Stimulated activated CD4-positive, alpha-beta T cell treated with anti-CD3 and anti-CD28 coated beads, Interleukin-15, amount 100 ng/mL, for 1 hour (primary cell): ENCODE data around the gene CTNNA1.

Source experiments
- DNase-seq, 2 donors: peaks; one replicate each; pipeline ENCODE4 v3.0.0-alpha.2; 2020; ENCODE audit warnings: low read depth in 1 of 2, low spot score in 1 of 2

Gene CTNNA1

DNA sequence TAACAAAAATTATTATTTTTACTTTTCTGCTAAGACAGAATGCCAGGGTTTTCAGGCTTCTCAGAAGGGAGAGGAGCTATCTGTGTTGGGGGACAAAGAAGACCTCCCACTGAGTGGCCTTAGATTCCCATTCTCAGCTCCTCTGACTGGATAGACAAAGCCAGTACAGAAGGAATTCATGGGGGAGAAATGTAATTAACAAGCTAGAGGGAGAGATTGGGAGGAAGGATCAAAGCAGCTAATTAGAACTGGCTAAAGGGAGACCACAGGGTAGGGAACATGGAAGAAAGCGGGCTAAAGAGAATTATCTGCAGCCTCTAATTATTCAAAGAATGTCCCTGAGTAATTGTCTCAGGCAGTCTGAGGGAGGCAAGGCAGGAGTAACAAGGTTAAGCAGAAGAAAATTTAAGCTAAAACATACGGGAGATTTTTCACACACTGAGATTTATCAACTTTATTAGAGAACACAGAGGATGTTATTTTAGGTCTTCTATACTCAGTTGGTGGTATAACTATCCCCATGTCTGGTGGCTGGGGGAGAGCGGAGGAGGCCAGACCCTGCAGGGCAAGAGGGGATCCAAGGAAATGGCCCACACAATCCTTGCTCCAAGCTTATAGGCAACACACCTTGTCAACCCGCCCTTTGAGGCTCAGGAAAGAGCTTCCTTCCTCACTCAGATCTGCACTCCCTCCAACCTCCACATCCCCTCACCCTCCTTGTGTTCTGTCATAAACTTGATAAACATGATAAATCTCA is 209.6 kb downstream of the CTNNA1 start:
- no peak for DNase-seq

DNA sequence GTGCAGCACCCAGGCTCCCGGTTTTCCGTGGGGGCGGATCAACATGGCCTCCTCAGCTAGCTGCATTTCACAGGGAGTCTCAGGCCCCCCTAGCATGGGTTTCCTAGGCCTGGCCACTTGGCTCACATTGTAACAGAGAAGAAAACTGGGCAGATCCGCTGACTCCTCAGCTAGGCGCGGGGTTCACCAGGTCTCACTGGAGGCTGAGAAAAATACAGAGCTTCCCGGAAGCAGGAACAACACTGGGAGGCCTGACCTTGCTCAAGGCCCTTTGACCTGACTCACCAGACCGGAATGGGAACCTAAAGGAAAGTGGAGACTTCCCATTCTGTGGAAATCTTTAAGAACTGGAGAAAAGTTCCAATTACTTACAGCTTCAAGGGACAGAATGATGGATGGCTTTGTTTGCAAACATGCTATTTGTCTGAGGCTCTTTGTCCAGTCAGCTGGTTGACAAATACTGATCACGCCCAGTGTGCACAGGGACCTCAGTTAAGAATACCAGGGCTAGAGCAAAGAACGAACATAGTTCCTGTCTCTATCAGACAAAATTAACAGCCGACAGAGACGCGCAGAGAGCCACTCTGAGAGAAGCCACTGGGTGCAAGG is 210.6 kb downstream of the CTNNA1 start:
- DNase-seq: no peak

DNA sequence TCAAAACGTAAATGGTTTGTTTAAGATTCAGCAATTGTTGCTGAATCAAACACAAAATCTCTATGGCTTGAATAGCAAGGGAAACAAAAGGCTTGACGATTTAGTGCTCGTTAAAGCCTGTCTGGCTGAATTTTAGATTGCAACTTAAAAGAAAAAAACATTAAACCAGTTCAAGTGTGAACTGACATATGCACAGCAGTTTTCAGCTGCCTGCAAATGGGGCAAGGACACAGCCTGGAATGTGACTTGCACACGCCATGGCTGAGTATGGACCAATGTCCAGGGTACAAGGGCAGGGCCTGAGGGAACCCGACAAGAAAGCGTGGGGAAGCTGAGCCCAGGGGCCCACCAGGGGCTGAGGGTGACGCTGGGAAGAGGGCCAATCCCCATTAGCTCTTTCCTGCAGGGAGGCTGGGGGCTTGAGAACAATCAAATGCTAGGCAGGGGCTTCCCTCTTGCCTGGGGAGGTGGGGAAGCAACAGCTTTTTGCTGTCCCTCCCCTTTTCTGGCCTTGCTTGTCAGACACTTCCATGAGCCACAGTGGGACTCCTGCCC is 211.5 kb downstream of the CTNNA1 start:
- DNase-seq: no peak

DNA sequence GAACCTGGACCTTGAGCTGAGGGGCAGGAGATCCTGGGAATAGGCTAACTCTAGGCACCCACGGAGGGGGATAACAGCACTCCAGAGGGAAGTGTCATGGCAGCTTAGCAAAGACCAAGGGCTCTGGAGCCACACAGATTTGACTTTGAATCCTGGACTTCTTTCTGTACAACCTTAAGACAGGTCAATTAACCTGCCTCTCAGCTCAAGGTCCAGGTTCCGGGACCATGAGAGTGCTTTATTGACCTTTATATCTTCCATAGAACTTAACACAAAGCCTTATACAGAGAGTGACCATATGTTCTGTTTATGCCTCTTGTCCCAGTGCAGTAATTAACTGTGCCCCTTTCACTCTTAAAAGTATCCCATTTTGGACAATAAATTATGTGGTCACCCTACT is 212.4 kb downstream of the CTNNA1 start:
- no peak for DNase-seq

DNA sequence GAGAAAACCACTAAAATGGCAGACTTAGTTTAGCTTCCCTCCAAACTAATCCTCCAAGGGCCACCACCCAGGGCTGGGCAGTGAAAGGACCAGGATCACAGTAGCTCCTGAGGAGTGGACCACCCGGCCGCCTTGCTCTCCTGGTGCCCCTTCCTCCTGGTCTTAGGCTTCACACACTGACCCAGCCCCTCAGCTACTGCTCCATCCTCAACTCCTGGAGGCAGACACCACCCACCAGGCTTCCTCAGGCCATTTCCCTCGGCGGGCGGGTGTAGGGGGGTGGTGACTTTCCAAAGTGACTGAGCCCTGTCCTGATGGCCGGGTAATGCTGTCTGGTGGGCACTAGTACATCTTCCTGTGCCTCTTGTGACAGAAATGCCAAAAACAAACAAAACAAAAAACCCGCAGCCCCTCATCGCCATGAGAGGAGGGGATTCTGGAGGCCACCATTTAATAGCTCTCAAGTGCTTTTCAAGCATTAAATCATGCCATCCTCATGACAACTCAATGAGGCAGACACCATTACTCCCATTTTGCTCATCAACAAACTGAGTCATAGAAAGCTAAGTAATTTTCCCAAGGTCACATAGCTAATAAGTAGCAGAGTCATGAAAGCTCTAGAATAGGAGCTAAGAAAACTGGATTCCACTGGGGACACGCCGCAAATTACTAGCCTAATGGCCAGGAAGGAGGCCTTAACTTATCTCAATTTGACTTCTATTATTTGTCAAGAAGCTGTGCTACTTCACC is 213.2 kb downstream of the CTNNA1 start:
- no peak for DNase-seq

DNA sequence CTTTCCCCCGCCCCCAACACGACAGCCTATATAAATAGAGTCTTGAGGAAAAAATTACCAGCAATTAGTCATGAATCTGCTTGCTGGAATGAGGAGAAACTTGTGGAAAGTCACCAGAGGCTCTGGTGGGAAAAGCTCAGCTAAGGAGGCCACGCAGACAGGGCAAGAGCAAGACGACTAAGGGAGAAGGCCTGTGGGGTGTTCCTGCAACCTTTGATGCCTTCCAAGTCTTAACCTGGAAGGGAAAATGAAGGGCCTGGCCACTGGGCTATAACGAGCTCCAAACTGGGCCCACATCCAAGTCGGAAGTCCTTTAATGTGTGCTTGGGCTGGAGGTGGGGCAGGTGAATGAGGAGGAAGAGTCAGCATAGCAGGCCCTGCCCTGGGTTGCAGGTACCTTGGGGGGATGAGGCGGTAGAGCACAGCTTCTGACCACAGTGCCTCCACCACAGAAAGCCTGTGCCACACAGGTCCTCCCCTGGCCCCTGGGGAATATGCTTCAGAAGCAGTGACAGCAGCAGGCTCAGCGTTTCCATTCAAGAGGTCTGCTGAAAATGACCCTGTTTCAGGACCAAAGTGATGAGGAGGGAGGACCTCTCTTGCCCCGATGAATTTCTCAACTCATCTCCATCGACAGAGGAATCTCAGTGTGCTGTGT is 214.7 kb downstream of the CTNNA1 start:
- no peak for DNase-seq

DNA sequence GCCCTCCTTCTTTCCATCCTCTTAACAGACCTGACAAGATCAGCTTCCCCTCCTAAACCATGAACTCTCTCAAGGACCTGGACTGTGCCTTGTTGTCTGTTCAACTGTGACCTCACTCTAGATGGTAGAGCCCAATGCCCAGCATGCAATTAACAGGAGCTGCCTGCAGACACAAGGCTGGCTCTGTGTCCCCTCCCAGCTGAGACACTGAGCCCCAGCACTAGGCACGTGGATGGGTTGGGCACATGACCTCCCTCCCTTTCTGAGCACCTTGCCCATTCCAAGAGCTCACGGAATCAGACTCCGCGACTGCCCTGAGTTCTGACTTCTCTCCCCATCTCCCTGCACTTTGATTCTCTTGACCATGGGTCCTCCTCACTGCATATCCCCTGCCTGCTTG is 215.4 kb downstream of the CTNNA1 start:
- no peak for DNase-seq

DNA sequence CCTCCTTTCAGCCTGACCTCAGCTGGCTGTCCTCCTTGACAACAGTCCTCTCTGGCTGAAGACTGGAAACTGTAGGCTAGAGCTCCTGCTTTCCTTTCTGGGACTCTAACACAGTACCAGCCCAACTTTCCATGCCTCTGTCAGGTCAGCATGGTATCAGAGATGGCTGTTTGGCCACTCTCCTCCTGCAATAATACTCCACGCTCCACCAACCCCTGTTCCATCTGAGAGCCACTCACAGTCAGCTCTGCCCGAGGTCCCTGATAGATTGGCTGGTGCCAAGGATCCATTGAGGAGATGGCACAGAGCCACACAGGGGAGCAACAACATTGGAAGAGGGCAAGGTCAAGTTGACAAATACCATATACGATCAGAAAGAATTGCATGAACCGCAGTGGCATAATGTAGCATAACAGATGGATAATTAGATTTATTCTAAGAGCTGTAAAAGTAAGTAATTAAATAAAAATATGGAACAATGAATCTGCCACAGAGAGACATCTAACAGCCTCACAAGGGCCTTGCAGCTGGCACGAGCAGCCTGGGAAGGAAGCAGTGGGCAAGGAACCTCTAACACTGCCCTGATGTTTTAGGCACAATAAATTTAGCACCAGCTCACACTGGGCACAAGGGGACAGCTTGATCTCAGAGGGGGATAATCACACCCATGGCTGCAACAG is 216.2 kb downstream of the CTNNA1 start:
- no peak for DNase-seq

DNA sequence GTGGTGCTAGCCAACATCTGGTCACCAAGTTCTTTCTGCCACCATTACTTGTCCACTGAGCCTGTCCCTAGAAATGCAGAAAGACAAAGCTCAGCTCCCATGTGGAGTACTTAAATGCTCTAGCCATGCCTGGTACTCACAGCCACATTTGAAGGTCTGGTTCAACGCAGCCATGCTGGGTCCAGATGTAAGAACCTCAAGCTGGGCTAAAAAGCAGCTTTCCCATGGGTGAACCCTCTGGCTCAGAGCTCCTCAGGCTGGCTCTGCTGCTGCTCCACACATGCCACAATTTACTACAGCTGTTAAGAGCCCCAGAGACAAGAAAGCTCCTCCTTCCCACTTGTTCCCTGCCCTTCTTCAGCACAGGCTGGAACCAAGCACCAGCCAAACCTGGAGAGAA is 219.0 kb downstream of the CTNNA1 start:
- no peak for DNase-seq

DNA sequence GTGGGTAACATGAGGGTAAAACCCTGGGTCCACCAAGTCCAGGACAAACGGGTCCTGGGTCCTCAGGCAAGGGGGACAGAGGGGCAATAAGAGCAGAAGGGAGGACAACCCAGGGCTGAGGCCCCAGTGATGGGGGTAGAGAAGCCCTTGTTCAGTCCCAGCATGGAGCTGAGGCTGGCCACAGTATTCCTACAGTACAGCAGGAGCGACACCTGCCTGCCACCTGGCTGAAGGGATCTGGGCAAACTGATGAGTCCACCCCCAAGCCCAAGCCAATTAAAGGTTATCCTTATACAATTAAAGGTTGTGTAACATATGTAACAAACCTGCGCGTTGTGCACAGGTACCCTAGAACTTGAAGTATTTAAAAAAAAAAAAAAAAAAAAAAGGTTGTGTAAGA is 219.6 kb downstream of the CTNNA1 start:
- DNase-seq: no peak

DNA sequence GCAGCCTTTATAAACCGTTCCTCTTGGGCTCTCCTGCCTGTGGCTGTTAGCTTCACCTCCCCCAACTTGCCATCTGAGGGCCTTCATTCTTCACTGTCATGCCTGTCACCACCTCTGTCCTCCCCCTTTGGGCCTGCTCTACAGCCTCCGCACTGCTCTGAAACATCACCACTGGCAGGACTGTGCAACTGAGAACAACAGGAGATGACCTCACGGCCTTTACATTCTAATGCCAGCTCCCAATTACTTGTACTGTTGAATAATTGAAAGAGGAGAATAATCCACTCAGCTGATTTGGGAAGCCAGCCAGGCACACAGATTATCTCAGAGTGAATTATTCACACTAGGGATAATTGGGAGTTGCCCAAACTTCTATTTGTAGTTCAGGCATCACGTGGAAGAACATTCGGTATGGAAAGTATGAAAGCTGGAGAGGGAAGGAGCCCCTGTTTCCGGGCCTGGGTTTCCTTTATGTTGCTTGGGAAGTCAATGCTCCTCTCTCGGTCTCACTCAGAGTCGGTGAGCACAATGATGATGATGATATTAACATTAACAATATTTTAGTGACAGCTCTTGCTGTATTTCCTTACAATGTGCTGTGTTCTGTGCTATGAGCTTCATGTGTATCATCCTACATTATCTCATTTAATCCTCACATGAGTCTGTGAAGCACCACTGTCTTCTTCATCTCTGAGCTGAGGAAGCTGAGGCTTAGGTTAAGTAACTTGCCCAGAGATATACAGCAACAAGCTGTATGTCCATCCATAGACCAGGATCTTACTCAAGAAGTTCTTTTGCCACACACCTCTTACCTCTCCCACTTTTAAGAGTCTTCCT is 221.2 kb downstream of the CTNNA1 start:
- DNase-seq: no peak

DNA sequence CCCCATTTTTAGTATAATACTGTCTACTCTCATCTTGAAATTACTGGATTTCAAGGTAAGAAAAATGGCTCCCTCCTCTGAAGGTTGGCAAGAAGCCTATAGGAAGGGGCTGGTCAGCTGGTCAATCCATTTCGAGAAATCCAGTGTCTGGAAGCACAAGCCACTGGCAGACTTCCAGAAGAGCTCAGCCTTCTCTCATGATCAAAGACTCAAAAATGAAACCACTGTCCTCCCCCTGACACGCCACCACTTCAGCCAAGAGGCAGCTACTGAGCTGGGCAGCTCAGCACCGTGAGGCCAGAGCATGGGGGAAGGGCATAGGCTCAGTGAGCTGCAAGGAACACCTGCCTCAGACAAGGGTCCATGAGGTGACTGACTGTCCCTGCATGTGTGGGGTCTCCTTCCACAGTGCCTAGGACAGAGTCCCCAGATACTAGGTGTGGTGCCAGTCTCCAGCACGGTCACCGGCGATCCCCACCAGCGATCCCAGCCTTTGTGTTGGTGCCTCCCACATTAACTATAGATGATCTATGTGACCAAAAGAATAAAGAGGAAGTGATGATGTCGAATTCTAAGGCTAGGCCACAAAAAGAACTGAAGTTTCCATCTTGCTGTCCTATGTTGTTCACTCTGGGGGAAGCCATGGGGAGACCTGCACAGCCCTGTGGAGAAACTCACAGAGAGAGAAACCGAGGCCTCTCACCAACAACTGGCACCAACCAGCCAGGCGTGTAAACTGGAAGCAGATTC is 222.0 kb downstream of the CTNNA1 start:
- DNase-seq: no peak

DNA sequence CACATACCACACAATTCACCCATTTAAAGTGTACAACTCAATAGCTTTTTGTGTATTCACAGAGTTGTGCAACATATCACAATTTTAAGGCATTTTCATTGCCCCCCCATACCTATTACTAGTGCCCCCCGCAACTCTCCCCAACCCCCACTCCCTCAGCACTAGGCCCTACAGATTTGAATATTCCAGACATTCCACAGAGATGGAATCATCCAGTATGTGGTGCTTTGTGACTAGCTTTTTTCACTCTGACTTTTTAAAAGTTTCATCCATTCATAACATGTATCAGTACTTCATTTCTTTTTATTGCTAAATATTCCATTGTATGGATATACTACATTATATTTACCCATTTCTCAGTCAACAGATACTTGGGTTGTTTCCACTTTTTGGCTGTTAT is 224.9 kb downstream of the CTNNA1 start:
- DNase-seq: no peak

DNA sequence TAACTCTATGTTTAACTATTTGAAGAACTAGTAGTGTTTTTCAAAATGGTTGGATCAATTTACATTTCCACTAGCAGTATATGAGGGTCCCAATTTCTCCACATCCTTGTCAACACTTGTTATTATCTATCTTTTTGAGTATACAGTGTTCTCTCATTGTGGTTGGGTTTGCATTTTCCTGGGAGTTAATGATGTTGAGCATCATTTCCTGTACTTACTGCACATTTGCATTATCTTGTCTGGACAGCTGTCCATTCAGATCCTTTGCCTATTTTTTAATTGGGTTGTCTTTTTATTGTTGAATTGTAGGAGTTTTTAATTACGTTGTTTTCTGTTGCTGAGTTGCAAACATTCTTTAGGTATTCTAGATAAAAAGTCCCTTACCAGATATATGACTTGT is 225.4 kb downstream of the CTNNA1 start:
- DNase-seq: no peak

DNA sequence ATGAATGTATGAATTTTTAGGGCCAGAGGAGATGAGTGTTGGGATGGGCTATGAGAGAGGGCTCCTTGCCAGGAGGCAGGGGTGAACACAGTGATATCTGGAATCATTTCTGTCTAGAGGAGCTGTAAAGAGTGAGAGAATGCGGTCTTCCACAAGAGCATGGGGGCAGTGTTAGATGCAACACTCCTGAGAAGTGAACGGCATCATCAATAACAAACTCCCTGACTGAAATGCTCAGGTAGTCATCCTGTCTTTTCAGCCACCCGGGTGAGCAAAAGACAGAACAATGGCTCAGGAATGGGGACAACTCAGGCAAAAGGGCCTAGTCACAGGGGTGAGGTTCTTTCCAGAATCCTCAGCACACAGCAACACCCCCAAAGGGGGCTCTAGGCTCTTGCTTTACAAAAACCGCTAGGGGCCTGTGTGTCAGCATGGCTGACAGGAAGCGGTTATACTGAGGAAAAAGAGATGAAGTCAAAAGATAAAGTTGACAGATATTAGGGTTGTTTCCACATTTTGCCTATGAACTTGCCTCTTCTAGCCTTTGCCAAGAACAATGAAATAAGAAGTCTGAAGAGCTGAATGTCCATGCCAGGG is 226.6 kb downstream of the CTNNA1 start:
- no peak for DNase-seq

DNA sequence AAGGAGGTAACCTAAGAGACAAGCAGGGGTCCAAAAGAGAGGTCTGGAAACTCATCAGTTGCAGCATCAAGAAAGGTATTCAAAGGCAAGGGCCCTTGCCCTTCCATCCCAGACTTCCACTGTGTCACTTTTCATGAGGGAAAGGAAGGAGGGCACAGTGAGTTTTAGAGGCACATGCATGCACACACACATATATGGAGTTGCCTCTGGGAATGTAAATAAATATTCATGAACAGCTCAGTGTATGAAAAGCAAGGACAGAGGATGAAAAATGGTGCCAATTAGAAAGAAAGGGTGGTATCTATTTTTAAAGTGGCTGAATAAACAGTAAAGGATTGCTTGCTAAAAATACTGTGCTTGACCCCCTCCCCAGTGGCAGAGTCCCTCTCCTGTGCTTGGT is 227.2 kb downstream of the CTNNA1 start:
- no peak for DNase-seq

DNA sequence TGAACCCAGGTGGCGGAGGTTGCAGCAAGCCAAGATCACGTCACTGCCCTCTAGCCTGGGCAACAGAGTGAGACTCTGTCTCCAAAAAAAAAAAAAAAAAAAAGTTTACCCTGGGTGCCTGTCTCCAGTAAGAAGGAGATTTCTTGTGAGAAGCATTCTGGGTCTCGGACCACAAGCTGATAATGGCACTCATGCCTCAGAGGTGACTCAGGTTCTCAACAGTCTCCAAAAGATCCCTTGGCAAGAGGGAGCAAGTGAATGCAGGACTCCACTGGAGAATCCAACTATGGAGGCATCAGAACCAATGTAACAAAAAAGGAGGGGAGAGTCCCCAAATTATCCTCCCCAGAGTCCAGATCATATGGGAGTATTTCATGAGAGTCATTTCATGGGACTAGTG is 227.9 kb downstream of the CTNNA1 start:
- DNase-seq: no peak

DNA sequence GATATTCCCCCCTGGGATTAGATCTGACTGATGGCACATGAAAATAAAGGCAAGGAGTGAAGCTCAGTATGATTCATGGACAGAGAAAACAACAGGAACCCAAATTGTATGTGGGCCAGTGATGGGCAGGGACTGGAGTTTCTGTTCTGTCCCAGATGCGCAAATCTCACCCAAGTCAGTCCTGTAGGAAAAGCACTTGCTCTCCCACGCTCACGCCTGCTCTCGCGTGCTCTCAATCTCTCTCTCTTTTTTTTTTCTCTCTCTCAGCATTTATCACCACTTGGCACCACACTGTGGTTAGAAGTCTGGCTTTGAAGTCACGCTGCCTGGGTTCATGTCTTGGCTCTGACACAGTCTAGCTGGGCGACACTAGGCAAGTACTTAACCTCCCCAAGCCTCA is 228.4 kb downstream of the CTNNA1 start:
- no peak for DNase-seq

DNA sequence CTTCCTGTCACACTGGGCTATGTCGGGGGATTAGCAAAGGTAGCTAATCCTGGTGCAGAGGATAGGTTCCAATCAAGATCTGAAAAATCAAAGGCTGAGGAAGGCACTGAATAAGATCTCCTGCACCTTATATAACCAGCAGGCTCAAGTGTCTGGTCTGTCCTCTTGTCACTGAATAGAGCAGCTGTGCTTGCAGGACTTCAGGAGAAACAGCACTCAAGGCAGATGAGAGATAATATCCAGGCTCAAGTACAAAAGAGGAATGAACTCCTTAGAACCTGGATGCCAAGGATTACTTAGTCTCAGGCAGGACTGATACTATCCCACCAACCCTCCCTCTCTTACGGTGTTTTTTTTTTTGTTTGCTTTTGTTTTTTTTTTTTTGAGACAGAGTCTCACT is 230.8 kb downstream of the CTNNA1 start:
- DNase-seq: no peak
